Dendritic cell treated with granulocyte-macrophage colony-stimulating factor and Interleukin-4, amounts not matched to agents 40 ng/mL and 50 ng/mL, for 4 days (primary cell): ENCODE results near the gene KCNJ10.
A peak's percentile ranks its signal among the peaks of the same experiment; 100 is the strongest.

Experiments used
- H3K27ac Mint-ChIP-seq: one replicate; pipeline ENCODE4 v1.8.0; 2022; ENCODE audit warnings: mild to moderate bottlenecking, mixed read lengths
- H3K27me3 Mint-ChIP-seq: one replicate; pipeline ENCODE4 v1.8.0; 2022; ENCODE audit warnings: mild to moderate bottlenecking, mixed read lengths
- H3K36me3 Mint-ChIP-seq: one replicate; pipeline ENCODE4 v1.8.0; 2022; ENCODE audit warnings: low read depth, mixed read lengths
- H3K4me1 Mint-ChIP-seq: one replicate; pipeline ENCODE4 v1.8.0; 2022; ENCODE audit warnings: low read depth, mixed read lengths
- H3K4me3 Mint-ChIP-seq: one replicate; pipeline ENCODE4 v1.8.0; 2022; ENCODE audit warnings: mild to moderate bottlenecking, moderate library complexity, mixed read lengths
- H3K9me3 Mint-ChIP-seq: one replicate; pipeline ENCODE4 v1.8.0; 2022; ENCODE audit warnings: mixed read lengths
- intact Hi-C: fragments of 100-400 bp; cut with micrococcal nuclease; formaldehyde crosslinking; loops from one replicate; pipeline ENCODE4 v1.15.0; 2022

Gene KCNJ10

GRCh38 chr1:159965263-159965662 lies 104.7 kb downstream of the KCNJ10 start:
- intact Hi-C loops: no loop called here
- H3K27me3 Mint-ChIP-seq: peaks cover 6% of the 10 kb centered on the region
- H3K4me3 Mint-ChIP-seq: no peak overlapping the region
- H3K4me1 Mint-ChIP-seq: peaks cover 26% of the 10 kb centered on the region
- no peaks in the 10 kb centered on the region for H3K9me3 Mint-ChIP-seq
- H3K27ac Mint-ChIP-seq: no peak overlapping the region
- no peaks in the 10 kb centered on the region for H3K36me3 Mint-ChIP-seq

GRCh38 chr1:159964144-159964543 lies 105.8 kb downstream of the KCNJ10 start:
- Mint-ChIP-seq H3K4me3 (no peak overlapping the region), H3K4me1 (peaks cover 29% of the 10 kb centered on the region), H3K27ac (no peak overlapping the region), H3K9me3 (no peaks in the 10 kb centered on the region), H3K27me3 (peaks cover 6% of the 10 kb centered on the region), H3K36me3 (no peaks in the 10 kb centered on the region)
- intact Hi-C loops: no loop called here

- no peaks in the 10 kb centered on the region for H3K36me3 Mint-ChIP-seq
- no peaks in the 10 kb centered on the region for H3K9me3 Mint-ChIP-seq
- intact Hi-C loops: no loop called here
- H3K4me1 Mint-ChIP-seq: peaks cover 24% of the 10 kb centered on the region
- peaks cover 1% of the 10 kb centered on the region for H3K27me3 Mint-ChIP-seq
- H3K4me3 Mint-ChIP-seq: no peak overlapping the region
- no peak overlapping the region for H3K27ac Mint-ChIP-seq
Measured at GRCh38 chr1:159962176-159962575, 107.8 kb downstream of the KCNJ10 start.

- Mint-ChIP-seq H3K4me3 (no peak overlapping the region), H3K9me3 (no peaks in the 10 kb centered on the region), H3K27me3 (peaks cover 1% of the 10 kb centered on the region), H3K36me3 (no peaks in the 10 kb centered on the region), H3K4me1 (peaks cover 24% of the 10 kb centered on the region), H3K27ac (no peak overlapping the region)
- intact Hi-C loops: no loop called here
Measured at GRCh38 chr1:159961636-159962035, 108.3 kb downstream of the KCNJ10 start.

GRCh38 chr1:159960721-159961381 lies 109.1 kb downstream of the KCNJ10 start:
- Mint-ChIP-seq H3K27ac (no peak overlapping the region), H3K4me3 (no peak overlapping the region)

GRCh38 chr1:159959451-159959850 lies 110.5 kb downstream of the KCNJ10 start:
- Mint-ChIP-seq H3K27ac (no peak overlapping the region), H3K4me3 (no peak overlapping the region), H3K4me1 (peaks cover 35% of the 10 kb centered on the region), H3K9me3 (no peaks in the 10 kb centered on the region), H3K27me3 (peaks cover 1% of the 10 kb centered on the region), H3K36me3 (no peaks in the 10 kb centered on the region)
- intact Hi-C loops: no loop called here

More at GRCh38 chr1:159960721-159961381, 109.1 kb downstream of the KCNJ10 start:
- peaks cover 24% of the 10 kb centered on the region for H3K4me1 Mint-ChIP-seq
- peaks cover 1% of the 10 kb centered on the region for H3K27me3 Mint-ChIP-seq
- intact Hi-C loops: no loop called here
- H3K36me3 Mint-ChIP-seq: no peaks in the 10 kb centered on the region
- H3K9me3 Mint-ChIP-seq: no peaks in the 10 kb centered on the region

- H3K4me1 Mint-ChIP-seq: peaks cover 41% of the 10 kb centered on the region
- intact Hi-C loops: no loop called here
- no peak overlapping the region for H3K27ac Mint-ChIP-seq
- peaks cover 1% of the 10 kb centered on the region for H3K27me3 Mint-ChIP-seq
- no peak overlapping the region for H3K4me3 Mint-ChIP-seq
- H3K36me3 Mint-ChIP-seq: no peaks in the 10 kb centered on the region
- H3K9me3 Mint-ChIP-seq: no peaks in the 10 kb centered on the region
Measured at GRCh38 chr1:159958719-159959380, 111.1 kb downstream of the KCNJ10 start.

- Mint-ChIP-seq H3K27ac (no peak overlapping the region), H3K4me3 (no peak overlapping the region), H3K36me3 (no peaks in the 10 kb centered on the region), H3K9me3 (no peaks in the 10 kb centered on the region), H3K27me3 (no peaks in the 10 kb centered on the region), H3K4me1 (peaks cover 51% of the 10 kb centered on the region)
- intact Hi-C loops: no loop called here
Measured at GRCh38 chr1:159957824-159958268, 112.1 kb downstream of the KCNJ10 start.

- Mint-ChIP-seq H3K36me3 (no peaks in the 10 kb centered on the region), H3K4me1 (peaks cover 61% of the 10 kb centered on the region), H3K9me3 (no peaks in the 10 kb centered on the region), H3K27ac (no peak overlapping the region), H3K4me3 (no peak overlapping the region), H3K27me3 (no peaks in the 10 kb centered on the region)
- intact Hi-C loops: no loop called here
Measured at GRCh38 chr1:159955456-159955855, 114.5 kb downstream of the KCNJ10 start.

- intact Hi-C loops: no loop called here
- Mint-ChIP-seq H3K27me3 (no peaks in the 10 kb centered on the region), H3K9me3 (no peaks in the 10 kb centered on the region), H3K27ac (peak within 1 kb of the TSS; percentile 88), H3K4me1 (peaks cover 70% of the 10 kb centered on the region), H3K4me3 (peak within 1 kb of the TSS; percentile 62), H3K36me3 (no peaks in the 10 kb centered on the region)
Measured at GRCh38 chr1:159953536-159954515, 116.1 kb downstream of the KCNJ10 start, which contains the start of gene SLAMF9. SLAMF9 (minus strand) TSS chr1:159954237; CDS start chr1:159954137, 100 bp downstream.

- H3K9me3 Mint-ChIP-seq: no peaks in the 10 kb centered on the region
- peak overlapping the region; percentile 53 for H3K27ac Mint-ChIP-seq
- H3K27me3 Mint-ChIP-seq: no peaks in the 10 kb centered on the region
- peak overlapping the region; percentile 33 for H3K4me3 Mint-ChIP-seq
- peaks cover 74% of the 10 kb centered on the region for H3K4me1 Mint-ChIP-seq
- intact Hi-C loops: no loop called here
- H3K36me3 Mint-ChIP-seq: no peaks in the 10 kb centered on the region
Measured at GRCh38 chr1:159952932-159953331, 117.0 kb downstream of the KCNJ10 start.

- Mint-ChIP-seq H3K4me3 (no peak overlapping the region), H3K9me3 (no peaks in the 10 kb centered on the region), H3K4me1 (peaks cover 79% of the 10 kb centered on the region), H3K27ac (peak overlapping the region; percentile 53), H3K27me3 (no peaks in the 10 kb centered on the region), H3K36me3 (no peaks in the 10 kb centered on the region)
- intact Hi-C loops: no loop called here
Measured at GRCh38 chr1:159951551-159951950, 118.4 kb downstream of the KCNJ10 start.

GRCh38 chr1:159951016-159951415 lies 118.9 kb downstream of the KCNJ10 start:
- Mint-ChIP-seq H3K9me3 (no peaks in the 10 kb centered on the region), H3K36me3 (no peaks in the 10 kb centered on the region), H3K27ac (peak overlapping the region; percentile 65), H3K4me3 (no peak overlapping the region), H3K4me1 (peaks cover 81% of the 10 kb centered on the region), H3K27me3 (peaks cover 2% of the 10 kb centered on the region)
- intact Hi-C loops: no loop called here

GRCh38 chr1:159949981-159950381 lies 120.0 kb downstream of the KCNJ10 start:
- intact Hi-C loops: no loop called here
- Mint-ChIP-seq H3K4me1 (peaks cover 85% of the 10 kb centered on the region), H3K4me3 (no peak overlapping the region), H3K36me3 (no peaks in the 10 kb centered on the region), H3K27me3 (peaks cover 12% of the 10 kb centered on the region), H3K9me3 (no peaks in the 10 kb centered on the region), H3K27ac (peak overlapping the region; percentile 65)
